Dedifferentiated amniotic fluid mesenchymal stem cell (primary cell): ENCODE measurements around the gene AP4M1.

Experiments
- DNase-seq: peaks from one replicate; pipeline ENCODE4 v3.0.0-alpha.2; 2016; ENCODE audit errors: extremely low spot score

The AP4M1 gene

GRCh38 chr7:100101016-100101862 lies at the start of gene AP4M1, which contains the start of gene MCM7:
Gene AP4M1, plus strand, starts transcription at chr7:100101643. Its CDS starts 72 bp downstream, at chr7:100101715.
Gene MCM7, minus strand, starts transcription at chr7:100101397. Its CDS starts 103 bp downstream, at chr7:100101294.
- peak; percentile 98 for DNase-seq

GRCh38 chr7:100053215-100053614 lies 48.2 kb upstream of the AP4M1 start:
- peak; percentile 63 for DNase-seq

DNA sequence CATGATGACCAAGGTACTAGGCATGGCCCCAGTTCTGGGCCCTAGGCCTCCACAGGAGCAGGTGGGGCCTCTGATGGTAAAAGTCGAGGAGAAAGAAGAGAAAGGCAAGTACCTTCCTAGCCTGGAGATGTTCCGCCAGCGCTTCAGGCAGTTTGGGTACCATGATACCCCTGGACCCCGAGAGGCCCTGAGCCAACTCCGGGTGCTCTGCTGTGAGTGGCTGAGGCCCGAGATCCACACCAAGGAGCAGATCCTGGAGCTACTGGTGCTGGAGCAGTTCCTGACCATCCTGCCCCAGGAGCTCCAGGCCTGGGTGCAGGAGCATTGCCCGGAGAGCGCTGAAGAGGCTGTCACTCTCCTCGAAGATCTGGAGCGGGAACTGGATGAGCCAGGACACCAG lies 44.4 kb upstream of the AP4M1 start:
- DNase-seq: no peak

DNA sequence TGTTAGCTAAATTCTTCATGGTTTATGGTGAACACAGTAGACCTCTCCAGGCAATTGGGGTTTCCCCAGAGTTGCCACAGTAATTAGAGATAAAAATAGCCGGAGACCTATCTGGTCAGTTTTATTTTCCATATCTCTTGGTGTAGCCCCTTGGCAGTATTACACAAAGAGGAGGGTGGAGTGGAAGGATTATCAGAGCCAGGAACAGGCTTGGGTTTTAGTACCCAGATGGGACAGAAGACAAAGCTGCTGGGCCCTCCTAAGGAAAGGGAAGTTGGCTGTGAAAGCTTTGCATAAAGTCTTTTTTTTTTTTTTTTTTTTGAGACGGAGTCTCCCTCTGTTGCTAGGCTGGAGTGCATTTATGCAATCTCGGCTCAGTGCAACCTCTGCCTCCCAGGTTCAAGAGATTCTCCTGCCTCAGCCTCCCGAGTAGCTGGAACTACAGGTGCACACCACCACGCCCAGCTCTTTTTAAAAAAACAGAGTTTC lies 42.1 kb upstream of the AP4M1 start:
- DNase-seq: no peak

DNA sequence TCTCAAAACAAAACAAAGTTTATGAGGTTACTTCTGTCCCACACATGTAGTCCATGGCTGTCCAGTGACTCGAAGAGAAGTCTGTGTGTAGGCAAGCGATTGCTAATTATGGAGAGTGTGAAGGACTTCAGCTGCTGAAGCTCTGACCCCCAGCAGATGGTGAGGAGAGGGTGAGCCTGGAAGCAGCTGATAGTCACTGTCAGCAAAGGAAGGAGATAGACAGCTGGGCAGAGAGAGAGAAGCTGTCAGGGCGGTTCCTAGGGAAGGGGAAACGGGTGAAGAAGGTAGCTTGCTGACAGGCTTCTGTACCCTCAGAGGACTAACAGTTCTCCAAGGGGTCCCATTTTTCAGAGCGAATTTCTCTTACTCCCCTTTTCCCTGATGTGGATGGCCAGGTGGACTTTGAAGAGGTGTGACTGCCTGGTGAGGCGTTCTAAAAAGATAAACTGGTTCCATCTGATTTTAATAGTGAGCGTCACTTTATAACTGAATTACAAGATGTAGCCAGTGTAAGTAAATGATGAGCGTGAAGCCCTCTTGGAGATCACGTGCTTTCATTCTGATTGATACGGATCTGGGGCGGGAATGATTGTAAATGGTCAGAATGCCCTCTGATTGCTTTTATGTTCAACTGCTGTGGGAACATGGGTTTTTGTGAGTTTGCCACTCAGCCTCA lies 39.8 kb upstream of the AP4M1 start:
- DNase-seq: no peak

DNA sequence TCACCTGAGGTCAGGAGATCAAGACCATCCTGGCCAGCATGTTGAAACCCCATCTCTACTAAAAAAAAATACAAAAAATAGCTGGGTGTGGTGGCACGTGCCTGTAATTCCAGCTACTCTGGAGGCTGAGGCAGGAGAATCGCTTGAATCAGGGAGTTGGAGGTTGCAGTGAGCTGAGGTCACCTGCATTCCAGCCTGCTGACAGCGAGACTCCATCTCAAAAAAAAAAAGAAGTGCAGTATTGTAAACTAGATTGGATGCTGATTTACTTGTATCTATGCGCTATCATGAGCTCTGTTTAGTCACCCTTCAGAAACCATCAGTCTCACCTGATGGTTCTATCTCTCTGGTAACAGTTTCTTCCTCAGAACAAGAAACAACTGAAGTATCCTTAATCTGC lies 38.1 kb upstream of the AP4M1 start:
- DNase-seq: no peak

GRCh38 chr7:100064162-100064561 lies 37.3 kb upstream of the AP4M1 start:
- DNase-seq: no peak

DNA sequence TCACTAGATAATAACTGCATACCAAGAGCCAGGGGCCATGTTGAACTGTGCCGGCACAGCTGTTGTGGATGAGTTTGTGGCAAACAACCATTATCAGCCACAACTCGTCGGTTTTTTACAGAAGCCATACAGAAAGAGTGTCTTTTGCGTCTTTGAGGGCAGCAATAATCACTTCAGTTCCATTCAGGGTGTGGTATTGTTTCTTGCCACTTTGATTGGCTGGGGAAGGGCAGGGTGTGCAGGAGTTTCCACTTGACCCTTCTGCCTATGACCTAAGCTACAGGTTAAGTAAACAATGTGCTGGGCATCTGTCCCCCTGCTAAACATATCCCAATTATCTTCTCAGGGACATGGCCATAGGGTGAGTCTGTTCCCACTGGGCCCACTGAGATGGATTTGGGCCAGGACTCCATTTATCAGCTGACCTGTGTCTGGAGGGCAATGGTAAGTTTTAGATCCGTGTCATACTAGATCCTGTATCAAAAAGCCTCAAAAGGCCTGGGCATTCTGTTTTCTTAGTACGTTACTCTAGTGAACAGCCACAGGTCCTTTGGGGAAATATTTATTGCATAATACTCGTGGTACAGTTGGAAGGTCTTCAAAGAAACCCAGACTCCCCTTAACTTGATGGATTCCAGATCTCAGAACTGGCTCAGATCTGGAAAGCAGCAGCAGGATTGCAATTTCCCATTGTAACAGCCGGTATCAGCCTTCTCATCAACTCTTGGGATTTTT lies 35.8 kb upstream of the AP4M1 start:
- DNase-seq: peak; percentile 56

DNA sequence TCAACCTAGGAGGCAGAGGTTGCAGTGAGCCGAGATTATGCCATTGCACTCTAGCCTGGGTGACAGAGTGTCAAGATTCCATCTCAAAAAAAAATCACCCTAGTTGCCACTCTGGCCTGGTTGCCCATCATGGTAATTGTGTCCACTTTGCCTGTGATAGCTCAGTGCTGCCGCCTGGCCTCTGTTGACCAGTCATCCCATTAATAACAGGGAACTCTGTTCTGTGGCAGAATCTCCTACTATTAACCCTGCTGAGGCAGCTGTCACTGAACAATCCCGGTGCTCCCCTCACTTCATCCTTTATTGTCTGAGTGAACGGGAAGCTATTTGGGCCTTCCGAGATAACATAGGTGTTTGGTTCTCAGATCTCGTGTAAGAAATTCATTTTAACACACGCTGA lies 34.5 kb upstream of the AP4M1 start:
- no peak for DNase-seq

GRCh38 chr7:100069991-100070390 lies 31.5 kb upstream of the AP4M1 start:
- DNase-seq: no peak

DNA sequence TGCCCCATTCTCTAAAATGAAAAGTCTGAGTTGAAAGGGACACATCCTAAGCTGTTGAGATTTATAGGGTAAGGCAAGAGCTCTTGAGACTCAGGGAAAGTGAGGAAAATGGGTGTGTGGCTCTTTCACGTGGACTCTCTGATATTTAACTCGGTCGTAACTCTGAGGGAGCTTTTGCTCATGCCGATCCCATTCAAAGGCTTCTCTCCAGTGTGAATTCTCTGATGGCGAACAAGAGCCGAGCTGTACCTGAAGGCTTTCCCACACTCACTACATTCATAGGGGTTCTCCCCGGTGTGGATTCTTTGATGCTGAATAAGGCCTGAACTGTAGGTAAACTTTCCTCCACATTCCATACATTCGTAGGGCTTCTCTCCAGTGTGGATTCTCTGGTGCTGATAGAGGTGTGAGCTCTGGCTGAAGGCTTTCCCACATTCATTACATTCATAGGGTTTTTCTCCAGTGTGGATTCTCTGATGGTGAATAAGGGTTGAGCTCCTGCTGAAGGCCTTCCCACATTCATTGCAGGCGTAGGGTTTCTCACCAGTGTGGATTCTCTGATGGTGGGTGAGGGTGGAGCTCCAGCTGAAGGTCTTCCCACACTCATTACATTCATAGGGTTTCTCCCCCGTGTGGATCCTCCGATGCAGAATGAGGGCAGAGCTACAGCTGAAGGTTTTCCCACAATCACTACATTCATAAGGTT lies 30.3 kb upstream of the AP4M1 start:
- DNase-seq: no peak

GRCh38 chr7:100072462-100072861 lies 29.0 kb upstream of the AP4M1 start:
- DNase-seq: no peak

DNA sequence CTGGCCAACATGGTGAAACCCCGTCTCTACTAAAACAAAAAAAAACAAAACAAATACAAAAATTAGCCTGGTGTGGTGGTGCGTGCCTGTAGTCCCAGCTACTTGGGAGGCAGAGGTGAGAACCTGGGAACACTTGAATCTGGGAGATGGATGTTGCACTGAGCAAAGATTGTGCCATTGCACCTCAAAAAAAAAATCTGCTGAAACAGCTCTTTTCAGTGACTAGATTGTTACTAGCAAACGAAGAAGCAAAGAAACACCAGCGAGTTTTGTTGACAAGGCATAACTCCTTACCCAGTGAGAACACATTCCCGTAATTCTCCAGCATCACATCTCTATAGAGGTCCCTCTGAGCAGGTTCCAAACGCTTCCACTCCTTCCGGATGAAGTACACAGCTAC lies 26.6 kb upstream of the AP4M1 start:
- DNase-seq: no peak

- DNase-seq: no peak
Observed at GRCh38 chr7:100075418-100075817, 26.0 kb upstream of the AP4M1 start.

DNA sequence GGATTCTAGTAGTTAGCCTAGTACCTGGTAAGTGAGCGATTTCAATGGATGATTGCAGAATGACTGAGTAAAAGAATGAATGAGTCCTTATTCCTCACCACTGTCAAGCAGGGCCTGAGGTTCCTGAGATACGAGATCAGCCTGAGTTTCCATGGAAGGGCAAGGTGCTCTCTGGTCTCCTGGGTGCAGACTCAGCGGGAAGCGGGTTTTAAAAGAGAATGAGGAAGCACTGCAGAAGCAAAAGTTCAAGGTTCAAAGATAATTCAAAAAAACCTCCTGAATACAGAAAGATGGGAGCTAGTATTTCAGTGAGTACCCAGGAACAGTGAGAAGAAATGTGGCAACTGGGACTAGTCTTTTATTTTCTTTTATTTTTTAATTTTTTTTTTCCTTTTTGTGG lies 24.2 kb upstream of the AP4M1 start:
- no peak for DNase-seq

GRCh38 chr7:100079024-100079560 lies 22.4 kb upstream of the AP4M1 start:
- no peak for DNase-seq

DNA sequence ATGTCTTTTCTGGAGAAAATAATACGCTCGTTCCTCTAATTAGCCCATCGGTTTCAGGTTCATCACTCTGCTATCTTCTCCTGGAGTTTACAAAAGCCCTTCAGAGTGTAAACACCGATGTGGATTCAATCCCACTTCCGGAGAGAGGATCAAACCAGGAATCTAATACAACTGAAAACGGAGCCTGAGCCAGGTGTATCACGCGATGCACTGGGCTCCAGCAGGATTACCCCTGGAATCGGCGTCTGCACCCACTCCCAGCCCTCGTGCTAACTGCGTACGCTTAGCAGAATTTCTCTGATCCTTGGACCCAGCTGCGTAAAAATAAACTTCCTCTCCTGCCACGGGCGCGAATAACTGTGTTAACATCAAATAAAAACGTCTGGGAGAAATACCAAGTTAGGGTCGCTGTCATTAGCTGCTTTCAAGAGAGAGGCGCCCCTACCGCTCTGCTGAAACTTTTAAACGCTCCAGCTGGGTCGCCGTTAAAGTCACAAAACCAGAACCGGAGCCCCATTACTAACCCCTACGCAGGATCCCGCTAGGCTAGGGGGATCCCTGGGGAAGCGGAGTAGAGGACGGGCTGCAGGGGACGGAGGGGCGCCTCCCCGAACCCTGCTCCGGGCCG lies 20.4 kb upstream of the AP4M1 start:
- DNase-seq: no peak

GRCh38 chr7:100081535-100082102 lies 19.8 kb upstream of the AP4M1 start, which contains the start of gene ZNF3:
Gene ZNF3, minus strand, starts transcription at chr7:100081723. Its CDS starts 4,366 bp downstream, at chr7:100077357.
- peak; percentile 99 for DNase-seq

DNA sequence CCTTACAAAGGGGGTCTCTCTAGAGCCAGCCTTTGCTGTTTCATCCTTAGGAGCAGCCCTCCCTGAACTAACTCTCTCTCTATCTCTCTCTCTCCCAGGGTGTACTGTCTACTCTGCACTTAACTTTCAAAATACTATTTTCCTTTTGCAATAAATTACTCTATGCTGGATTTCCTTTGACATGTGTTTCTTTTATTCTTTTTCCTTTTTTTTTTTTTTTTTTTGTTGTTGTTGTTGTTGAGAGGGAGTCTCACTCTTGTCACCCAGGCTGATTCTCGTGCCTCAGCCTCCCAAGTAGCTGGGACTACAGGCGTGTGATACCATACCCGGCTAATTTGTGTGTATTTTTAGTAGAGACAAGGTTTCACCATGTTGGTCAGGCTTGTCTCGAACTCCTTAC lies 18.5 kb upstream of the AP4M1 start:
- no peak for DNase-seq

GRCh38 chr7:100085515-100085914 lies 15.9 kb upstream of the AP4M1 start:
- DNase-seq: no peak
